H1 (cell line): ENCODE results near the gene ADCY1. TPM values are rescaled to one million over a fixed set of nuclear protein-coding genes. Genes with fewer than 3 reads are reported as not detected.

ENCODE experiments used
- E2F6 ChIP-seq: IDR thresholded peaks from 2 replicates; pipeline ENCODE4 v1.6.1; 2012; ENCODE audit warnings: inconsistent platforms
- GABPA ChIP-seq: IDR thresholded peaks from 2 replicates; pipeline ENCODE4 v1.6.1; 2011; ENCODE audit warnings: mild to moderate bottlenecking, low read length, moderate library complexity, borderline replicate concordance; ENCODE audit not compliant: insufficient read depth
- HDAC6 ChIP-seq: IDR thresholded peaks from one replicate; pipeline ENCODE4 v1.7.1; 2012; ENCODE audit warnings: low read depth, mild to moderate bottlenecking, inconsistent platforms, low read length, moderate library complexity
- SIN3A ChIP-seq, 2 experiments: IDR thresholded peaks in 1 of 2; conservative IDR thresholded peaks in 1 of 2; 2 replicates each; pipeline ENCODE4 v1.6.1; 2011 to 2012; ENCODE audit warnings: low read length in 2 of 2, improper control_type of control experiment in 1 of 2, low read depth in 1 of 2, mild to moderate bottlenecking in 1 of 2
- TEAD4 ChIP-seq: IDR thresholded peaks from 2 replicates; pipeline ENCODE4 v1.6.1; 2012; ENCODE audit warnings: low read depth, low read length, inconsistent platforms, mixed read lengths
- YY1 ChIP-seq: IDR thresholded peaks from 2 replicates; pipeline ENCODE4 v1.6.1; 2011; ENCODE audit warnings: low read depth, mild to moderate bottlenecking, low read length
- polyA plus RNA-seq, 7 experiments: library from polyadenylated mRNA; depleted of rRNA in 3 of 7; stranded (reverse) in 5 of 7; unstranded in 2 of 7; fragments of >200 nt in 5 of 7; fragments of 200-250 nt in 2 of 7; gene quantifications; 1 replicate in 5 of 7; 2 replicates in 1 of 7; 4 replicates in 1 of 7; pipeline versions ENCODE4 v1.2.1 to v1.2.3, GENCODE V29; 2011 to 2013; ENCODE audit warnings: missing spikeins in 2 of 7, mixed read lengths in 2 of 7
- total RNA-seq: library from RNA; stranded (reverse); fragmentation: NEBNext Ultra II Directional; extraction: Animal tissue kit (Norgen Biotek cat#: 25700); gene quantifications from 2 replicates; pipeline ENCODE4 v1.2.1, GENCODE V29; 2021

Gene ADCY1
- total and polyA plus RNA-seq, 2 of the 8 experiments (the other 6 are each of a cell fraction or from before 2014, with no cell fraction given): 7.9 to 26.9 TPM

DNA sequence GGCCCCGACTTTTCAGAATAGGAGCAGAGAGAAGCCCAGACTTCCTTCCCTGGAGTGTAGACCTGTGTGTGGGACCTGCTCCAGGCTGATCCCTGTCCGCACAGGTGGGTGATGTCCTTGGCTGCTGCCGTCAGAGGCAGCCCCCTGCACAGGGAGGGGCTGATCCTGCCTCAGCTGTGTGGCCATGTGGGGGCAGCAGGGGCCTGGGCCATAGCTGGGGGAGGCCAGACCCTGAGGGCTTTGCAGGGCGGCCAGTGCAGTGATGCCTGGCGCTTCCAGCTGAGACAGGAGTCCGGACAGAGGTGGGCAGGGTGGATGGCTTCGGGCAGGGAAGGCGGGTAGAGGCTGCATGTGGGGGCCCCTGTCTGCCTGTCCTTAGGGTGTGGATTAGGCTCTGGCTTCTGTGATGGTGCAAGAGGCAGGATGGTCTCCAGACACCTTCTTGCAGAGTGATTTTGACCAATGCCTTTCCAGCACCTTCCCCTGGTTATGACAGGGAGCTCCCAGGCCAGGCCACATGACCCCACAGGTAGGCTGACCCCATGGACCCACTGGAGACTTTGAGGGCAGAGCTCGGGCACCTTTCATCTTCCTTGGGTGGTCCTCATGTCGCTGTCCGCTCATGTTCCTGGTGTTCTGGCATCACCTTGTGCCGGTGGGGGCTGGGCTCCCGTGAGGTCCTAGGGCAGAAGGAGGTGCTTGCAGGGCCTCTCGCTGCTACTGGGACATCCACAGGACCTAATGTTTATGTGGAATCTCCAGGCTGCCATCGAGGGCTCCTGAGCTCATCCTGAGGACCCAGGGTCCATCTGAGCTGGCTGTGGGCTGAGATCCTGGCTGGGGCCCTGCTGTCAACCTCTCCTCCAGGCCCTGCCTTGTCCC, 141.5 kb downstream of the ADCY1 start (continued):
- TF ChIP-seq E2F6 (no peak), SIN3A (conservative IDR thresholded peaks at IDR 0.05 in 1 of 2, IDR thresholded peaks at IDR 0.05 in 1 of 2; ENCODE audit: low read depth in 1 of 2, low read length in 2 of 2) (no peak), TEAD4 (no peak), HDAC6 (no peak), YY1 (no peak), GABPA (no peak)
